Stimulated activated CD8-positive, alpha-beta memory T cell treated with anti-CD3 and anti-CD28 coated beads, Interleukin-15, amount 100 ng/mL, for 24 hours (primary cell): Measurements from ENCODE around the gene CCND1.
"Not testable (repeated sequence)": the region's sequence is repeated elsewhere in the genome, so short reads cannot be mapped to it uniquely, and the experiment has no call there.

Source experiments
- DNase-seq: peaks from one replicate; pipeline ENCODE4 v3.0.0-alpha.2; 2020; ENCODE audit warnings: low read depth

Gene CCND1

GRCh38 chr11:69691463-69691862 lies 50.5 kb downstream of the CCND1 start:
- no peak for DNase-seq

- no peak for DNase-seq
Observed at GRCh38 chr11:69692422-69692821, 51.5 kb downstream of the CCND1 start.

- DNase-seq = no peak
Observed at GRCh38 chr11:69694781-69695180, 53.8 kb downstream of the CCND1 start.

- no peak for DNase-seq
Observed at GRCh38 chr11:69695581-69695980, 54.6 kb downstream of the CCND1 start.

GRCh38 chr11:69695995-69696394 lies 55.0 kb downstream of the CCND1 start:
- not testable (repeated sequence) for DNase-seq

- DNase-seq = no peak
Observed at GRCh38 chr11:69696749-69697468, 56.0 kb downstream of the CCND1 start.

GRCh38 chr11:69697469-69697843 lies 56.5 kb downstream of the CCND1 start:
- no peak for DNase-seq

- no peak for DNase-seq
Observed at GRCh38 chr11:69697861-69698260, 56.9 kb downstream of the CCND1 start.

- DNase-seq = no peak
Observed at GRCh38 chr11:69698362-69698761, 57.4 kb downstream of the CCND1 start.

GRCh38 chr11:69699213-69699612 lies 58.3 kb downstream of the CCND1 start:
- DNase-seq = no peak

GRCh38 chr11:69700278-69701140 lies 59.6 kb downstream of the CCND1 start:
- DNase-seq = no peak

GRCh38 chr11:69702239-69702691 lies 61.3 kb downstream of the CCND1 start:
- DNase-seq = no peak

GRCh38 chr11:69702769-69703452 lies 62.0 kb downstream of the CCND1 start:
- no peak for DNase-seq

- no peak for DNase-seq
Observed at GRCh38 chr11:69703453-69703767, 62.5 kb downstream of the CCND1 start.
